IMR-90 (cell line): ENCODE results near the gene MMP14.

Experiments
- BHLHE40 ChIP-seq: fragments of 150-350 bp; IDR thresholded peaks from 2 replicates; pipeline ENCODE4 v1.6.1; 2016; ENCODE audit warnings: mild to moderate bottlenecking, low read depth, low read length
- CEBPB ChIP-seq: IDR thresholded peaks from 2 replicates; pipeline ENCODE4 v1.6.1; 2012; ENCODE audit warnings: low read depth, low read length, improper control_type of control experiment
- CHD1 ChIP-seq: IDR thresholded peaks from 2 replicates; pipeline ENCODE4 v1.6.1; 2012; ENCODE audit warnings: low read depth, low read length, improper control_type of control experiment
- CTCF ChIP-seq: conservative IDR thresholded peaks from 2 replicates; pipeline ENCODE4 v1.5.1; 2012; ENCODE audit warnings: mild to moderate bottlenecking, low read depth, low read length, improper control_type of control experiment
- ELK1 ChIP-seq: fragments of 150-350 bp; IDR thresholded peaks from 2 replicates; pipeline ENCODE4 v1.6.1; 2016; ENCODE audit warnings: low read depth, mild to moderate bottlenecking, low read length, moderate library complexity, borderline replicate concordance
- FOS ChIP-seq: fragments of 150-350 bp; IDR thresholded peaks from 2 replicates; pipeline ENCODE4 v1.6.1; 2016; ENCODE audit warnings: low read depth, low read length
- MAFK ChIP-seq: IDR thresholded peaks from 2 replicates; pipeline ENCODE4 v1.6.1; 2012; ENCODE audit warnings: low read depth, low read length, improper control_type of control experiment
- MXI1 ChIP-seq: IDR thresholded peaks from 2 replicates; pipeline ENCODE4 v1.6.1; 2012; ENCODE audit warnings: low read depth, mild to moderate bottlenecking, low read length, moderate library complexity, borderline replicate concordance
- POLR2A ChIP-seq: IDR thresholded peaks from 2 replicates; pipeline ENCODE4 v1.6.1; 2012; ENCODE audit warnings: mild to moderate bottlenecking, low read depth, low read length
- RAD21 ChIP-seq: IDR thresholded peaks from 2 replicates; pipeline ENCODE4 v1.6.1; 2012; ENCODE audit warnings: low read length, improper control_type of control experiment
- RCOR1 ChIP-seq: IDR thresholded peaks from 2 replicates; pipeline ENCODE4 v1.6.1; 2012; ENCODE audit warnings: mild to moderate bottlenecking, low read length, improper control_type of control experiment; ENCODE audit not compliant: insufficient replicate concordance
- RFX5 ChIP-seq: IDR thresholded peaks from 2 replicates; pipeline ENCODE4 v1.8.0; 2012; ENCODE audit warnings: low read depth, mild to moderate bottlenecking, low read length, moderate library complexity
- SMC3 ChIP-seq: fragments of 150-350 bp; IDR thresholded peaks from 2 replicates; pipeline ENCODE4 v1.6.1; 2016; ENCODE audit warnings: low read depth, mild to moderate bottlenecking, antibody characterized with exemption, low read length, moderate library complexity

- no peak for TF ChIP-seq MXI1
- TF ChIP-seq RAD21: no peak
- no peak for TF ChIP-seq MAFK
- 0 out of 2 replicates have a peak, but pooled peaks have one; percentile 10 for TF ChIP-seq CTCF
- TF ChIP-seq RFX5: no peak
- no peak for TF ChIP-seq POLR2A
- TF ChIP-seq FOS: no peak
- no peak for TF ChIP-seq SMC3
- TF ChIP-seq CHD1: no peak
- TF ChIP-seq BHLHE40: no peak
- TF ChIP-seq ELK1: no peak
- no peak for TF ChIP-seq CEBPB
- TF ChIP-seq RCOR1: no peak
Observed at GRCh38 chr14:22886500-22887259, 50.3 kb downstream of the MMP14 start.
